RWPE2 (cell line): ENCODE results near the gene XRCC5.
A peak's percentile ranks its signal among the peaks of the same experiment; 100 is the strongest.

ENCODE experiments used
- ATAC-seq: fragments of 200-7000 bp; cut with Tn5 transposase; 3 replicates; pipeline ENCODE4 v1.9.1; 2021; ENCODE audit warnings: low read depth
- DNase-seq: peaks from one replicate; pipeline ENCODE4 v3.0.0-alpha.2; 2020; ENCODE audit warnings: low spot score
- H3K27ac ChIP-seq: fragments of 450-650 bp; 2 replicates; pipeline ENCODE4 v1.5.1; 2017; ENCODE audit warnings: mild to moderate bottlenecking; ENCODE audit not compliant: poor library complexity, severe bottlenecking
- H3K27me3 ChIP-seq: fragments of 250-450 bp; sonication (Bioruptor Pico); 2 replicates; pipeline ENCODE4 v1.5.1; 2021; ENCODE audit warnings: mild to moderate bottlenecking, moderate library complexity; ENCODE audit not compliant: insufficient read depth, poor library complexity, severe bottlenecking
- H3K36me3 ChIP-seq: fragments of 250-450 bp; sonication (Bioruptor Pico); 2 replicates; pipeline ENCODE4 v1.5.1; 2020; ENCODE audit warnings: low read depth, mild to moderate bottlenecking, moderate library complexity
- H3K4me1 ChIP-seq: fragments of 250-450 bp; sonication (Bioruptor Pico); 2 replicates; pipeline ENCODE4 v1.5.1; 2021; ENCODE audit warnings: mild to moderate bottlenecking, moderate library complexity; ENCODE audit not compliant: insufficient read depth, poor library complexity, severe bottlenecking
- H3K4me3 ChIP-seq: fragments of 250-450 bp; sonication (Bioruptor Pico); 2 replicates; pipeline ENCODE4 v1.5.1; 2021; ENCODE audit warnings: mild to moderate bottlenecking, moderate library complexity; ENCODE audit not compliant: severe bottlenecking
- H3K9me3 ChIP-seq: fragments of 250-450 bp; sonication (Bioruptor Pico); 2 replicates; pipeline ENCODE4 v1.5.1; 2021; ENCODE audit warnings: mild to moderate bottlenecking, moderate library complexity; ENCODE audit not compliant: severe bottlenecking
- TF ChIP-seq, protein P1 (sequence below): fragments of 450-650 bp; IDR thresholded peaks from one replicate; pipeline ENCODE4 v1.5.1; 2017; ENCODE audit warnings: mild to moderate bottlenecking, moderate library complexity; ENCODE audit not compliant: poor library complexity, severe bottlenecking

The XRCC5 gene

GRCh38 chr2:216111122-216111521, 2.0 kb downstream of the XRCC5 start:
- peak overlapping the region; percentile 68 for H3K27ac ChIP-seq
- no peak overlapping the region for H3K4me3 ChIP-seq
- no peak for ATAC-seq
- H3K9me3 ChIP-seq, result no peaks in the 10 kb centered on the region
- H3K36me3 ChIP-seq, result peaks cover 61% of the 10 kb centered on the region
- H3K27me3 ChIP-seq, result no peaks in the 10 kb centered on the region
- TF ChIP-seq, protein P1, sequence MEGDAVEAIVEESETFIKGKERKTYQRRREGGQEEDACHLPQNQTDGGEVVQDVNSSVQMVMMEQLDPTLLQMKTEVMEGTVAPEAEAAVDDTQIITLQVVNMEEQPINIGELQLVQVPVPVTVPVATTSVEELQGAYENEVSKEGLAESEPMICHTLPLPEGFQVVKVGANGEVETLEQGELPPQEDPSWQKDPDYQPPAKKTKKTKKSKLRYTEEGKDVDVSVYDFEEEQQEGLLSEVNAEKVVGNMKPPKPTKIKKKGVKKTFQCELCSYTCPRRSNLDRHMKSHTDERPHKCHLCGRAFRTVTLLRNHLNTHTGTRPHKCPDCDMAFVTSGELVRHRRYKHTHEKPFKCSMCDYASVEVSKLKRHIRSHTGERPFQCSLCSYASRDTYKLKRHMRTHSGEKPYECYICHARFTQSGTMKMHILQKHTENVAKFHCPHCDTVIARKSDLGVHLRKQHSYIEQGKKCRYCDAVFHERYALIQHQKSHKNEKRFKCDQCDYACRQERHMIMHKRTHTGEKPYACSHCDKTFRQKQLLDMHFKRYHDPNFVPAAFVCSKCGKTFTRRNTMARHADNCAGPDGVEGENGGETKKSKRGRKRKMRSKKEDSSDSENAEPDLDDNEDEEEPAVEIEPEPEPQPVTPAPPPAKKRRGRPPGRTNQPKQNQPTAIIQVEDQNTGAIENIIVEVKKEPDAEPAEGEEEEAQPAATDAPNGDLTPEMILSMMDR, result no peak
- DNase-seq, result no peak
- peaks cover 17% of the 10 kb centered on the region for H3K4me1 ChIP-seq

DNA sequence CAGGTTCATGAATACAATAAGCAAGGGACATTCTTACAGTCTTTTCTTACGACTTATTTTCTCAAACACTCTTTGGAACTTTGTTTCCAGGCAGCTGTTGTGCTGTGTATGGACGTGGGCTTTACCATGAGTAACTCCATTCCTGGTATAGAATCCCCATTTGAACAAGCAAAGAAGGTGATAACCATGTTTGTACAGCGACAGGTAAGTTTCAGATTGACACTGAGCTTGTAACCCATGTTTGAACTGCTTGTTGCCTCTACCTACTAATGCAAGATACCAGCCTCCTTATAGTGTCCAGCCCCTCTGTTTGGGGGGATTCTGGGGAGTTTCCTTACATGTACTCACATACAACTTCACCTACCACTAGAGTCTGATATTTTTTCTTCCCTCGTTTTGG, 3.8 kb downstream of the XRCC5 start:
- ATAC-seq, result no peak
- H3K4me3 ChIP-seq, result no peak overlapping the region
- H3K4me1 ChIP-seq, result peaks cover 18% of the 10 kb centered on the region
- no peak for DNase-seq
- H3K27me3 ChIP-seq, result no peaks in the 10 kb centered on the region
- peaks cover 79% of the 10 kb centered on the region for H3K36me3 ChIP-seq
- no peak overlapping the region for H3K27ac ChIP-seq
- TF ChIP-seq, protein P1, result no peak
- H3K9me3 ChIP-seq, result no peaks in the 10 kb centered on the region

DNA sequence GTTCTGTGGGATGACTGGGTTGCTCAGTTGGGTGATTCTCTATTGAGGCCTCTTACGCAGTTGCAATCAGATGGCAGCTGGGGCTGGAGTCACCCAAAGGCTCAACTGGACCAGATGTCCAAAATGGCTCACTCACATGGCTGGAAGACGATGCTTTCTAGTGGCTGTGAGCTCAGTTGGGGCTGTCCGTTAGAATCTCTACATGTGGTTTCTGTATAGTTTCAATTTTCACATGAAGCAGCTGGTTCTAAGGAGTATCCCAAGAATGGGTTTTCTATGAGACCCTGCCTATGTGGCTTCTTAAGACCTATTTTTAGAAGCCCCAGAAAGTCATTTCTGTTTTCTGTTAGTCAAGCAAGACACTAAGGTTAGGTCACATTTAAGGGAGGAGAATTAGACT, 4.4 kb downstream of the XRCC5 start:
- no peak for DNase-seq
- Histone ChIP-seq H3K4me3 (no peak overlapping the region), H3K4me1 (peaks cover 12% of the 10 kb centered on the region), H3K36me3 (peaks cover 86% of the 10 kb centered on the region), H3K9me3 (no peaks in the 10 kb centered on the region), H3K27ac (no peak overlapping the region), H3K27me3 (no peaks in the 10 kb centered on the region)
- no peak for ATAC-seq
- TF ChIP-seq, protein P1, result no peak

DNA sequence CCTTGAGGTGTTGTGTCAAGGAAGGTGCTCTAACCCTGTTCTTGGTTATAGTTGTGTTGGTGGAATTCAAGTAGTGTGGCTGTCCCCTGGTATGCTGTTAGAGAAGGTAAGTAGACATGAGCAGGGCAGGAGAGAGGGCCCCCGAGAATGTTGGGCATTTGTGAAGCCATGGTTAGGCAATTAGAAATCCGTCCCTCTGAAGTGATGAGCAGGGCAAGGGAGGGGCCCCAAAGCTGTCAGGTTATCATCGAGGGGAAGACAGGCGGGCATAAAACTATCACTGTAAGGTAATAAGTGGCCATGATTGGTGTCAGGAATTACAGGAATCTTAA, 5.2 kb downstream of the XRCC5 start:
- TF ChIP-seq, protein P1, result no peak
- Histone ChIP-seq H3K27ac (no peak overlapping the region), H3K36me3 (peaks cover 93% of the 10 kb centered on the region), H3K4me1 (peaks cover 10% of the 10 kb centered on the region), H3K9me3 (no peaks in the 10 kb centered on the region), H3K4me3 (no peak overlapping the region), H3K27me3 (no peaks in the 10 kb centered on the region)
- DNase-seq (no peak), ATAC-seq (no peak; the same call in 2 of the 3 replicates)

DNA sequence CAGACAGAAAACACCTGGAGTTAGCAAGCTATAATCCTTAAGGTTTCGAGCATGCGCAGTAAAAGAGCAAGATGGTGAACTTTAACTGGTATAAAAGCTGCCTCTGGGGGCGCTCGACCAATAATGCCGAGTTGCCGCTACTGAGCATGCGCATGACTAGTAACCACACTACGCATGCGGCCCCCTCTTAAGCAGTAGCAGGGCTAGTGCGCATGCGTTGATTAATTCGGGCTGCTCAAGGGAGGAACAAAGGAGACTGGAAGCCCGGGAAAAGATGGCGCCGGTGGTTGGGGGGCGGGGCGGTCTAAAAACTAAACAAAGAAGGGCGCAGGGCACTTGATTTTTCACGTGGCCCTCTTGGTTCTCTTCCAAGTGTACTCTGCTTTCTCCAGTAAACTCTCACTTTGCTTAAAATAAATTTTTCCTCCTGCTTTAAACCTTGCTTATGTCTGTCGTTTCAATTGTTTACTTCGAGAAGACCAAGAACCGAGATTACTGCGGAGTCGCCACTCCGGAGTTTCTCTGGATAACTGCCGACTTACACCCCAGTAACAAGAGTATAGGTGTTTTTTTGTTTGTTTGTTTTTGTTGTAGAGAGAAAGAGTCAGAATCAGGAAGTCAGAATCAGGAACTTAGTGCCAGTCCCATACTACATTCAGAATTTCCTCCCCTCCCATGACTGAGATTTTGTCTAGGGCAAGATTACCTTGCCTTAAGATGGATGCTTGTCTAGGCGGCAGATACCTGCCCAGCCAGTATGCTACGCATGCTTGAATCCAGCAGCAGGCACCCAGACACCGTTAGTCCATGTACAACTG, 5.8 kb downstream of the XRCC5 start:
- peaks cover 10% of the 10 kb centered on the region for H3K4me1 ChIP-seq
- H3K36me3 ChIP-seq, result peaks cover 97% of the 10 kb centered on the region
- H3K4me3 ChIP-seq, result peak overlapping the region; percentile 39
- TF ChIP-seq, protein P1, result peak; percentile 97
- H3K27me3 ChIP-seq, result no peaks in the 10 kb centered on the region
- H3K27ac ChIP-seq, result peak overlapping the region; percentile 50
- no peaks in the 10 kb centered on the region for H3K9me3 ChIP-seq
- peak; percentile 97 for DNase-seq
- peak; percentile 85 for ATAC-seq
